NOMO-1 treated with dmso at 0.1 percent for 144 hours (cell line): ENCODE results near the gene GOLGA6L25.
"Not testable (repeated sequence)": the region's sequence is repeated elsewhere in the genome, so short reads cannot be mapped to it uniquely, and the experiment has no call there.

Experiments
- DNase-seq: peaks from one replicate; lab custom pipeline; 2025; ENCODE audit not compliant: unreplicated experiment; lab: John Stamatoyannopoulos, UW

GOLGA6L25 gene, protein sequence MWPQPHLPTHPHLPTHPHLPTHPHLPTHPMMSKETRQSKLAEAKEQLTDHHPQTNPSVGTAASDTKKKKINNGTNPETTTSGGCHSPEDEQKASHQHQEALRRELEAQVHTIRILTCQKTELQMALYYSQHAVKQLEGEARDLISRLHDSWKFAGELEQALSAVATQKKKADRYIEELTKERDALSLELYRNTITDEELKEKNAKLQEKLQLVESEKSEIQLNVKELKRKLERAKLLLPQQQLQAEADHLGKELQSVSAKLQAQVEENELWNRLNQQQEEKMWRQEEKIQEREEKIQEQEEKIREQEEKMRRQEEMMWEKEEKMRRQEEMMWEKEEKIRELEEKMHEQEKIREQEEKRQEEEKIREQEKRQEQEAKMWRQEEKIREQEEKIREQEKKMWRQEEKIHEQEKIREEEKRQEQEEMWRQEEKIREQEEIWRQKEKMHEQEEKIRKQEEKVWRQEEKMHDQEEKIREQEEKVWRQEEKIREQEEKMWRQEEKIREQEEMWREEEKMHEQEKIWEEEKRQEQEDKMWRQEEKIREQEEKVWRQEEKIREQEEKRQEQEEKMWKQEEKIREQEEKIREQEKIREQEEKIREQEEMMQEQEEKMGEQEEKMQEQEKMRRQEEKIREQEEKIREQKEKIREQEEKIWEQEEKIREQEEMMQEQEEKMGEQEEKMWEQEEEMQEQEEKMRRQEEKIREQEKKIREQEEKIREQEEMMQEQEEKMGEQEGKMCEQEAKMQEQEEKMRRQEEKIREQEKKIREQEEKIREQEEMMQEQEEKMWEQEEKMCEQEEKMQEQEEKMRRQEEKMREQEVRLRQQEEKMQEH

DNA sequence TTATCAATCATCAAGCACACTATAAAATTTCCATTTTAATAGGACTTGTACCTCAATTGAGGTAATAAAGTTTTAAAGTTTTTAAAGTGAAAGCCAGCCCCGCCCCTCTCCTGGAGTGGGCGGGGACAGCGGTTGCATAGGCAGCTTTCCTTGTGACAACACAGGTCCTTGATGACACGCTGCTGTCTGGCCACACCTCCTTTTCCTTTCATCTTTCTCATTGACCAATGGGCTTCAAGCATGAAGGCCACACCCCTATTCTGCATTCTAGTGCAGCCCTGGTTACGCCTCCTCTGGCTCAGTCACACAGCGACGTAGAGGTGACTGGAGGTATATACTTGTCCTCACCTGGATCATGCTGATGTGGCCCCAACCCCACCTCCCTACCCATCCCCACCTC, at the start of gene GOLGA6L25:
TSS of gene GOLGA6L25 (plus strand) at position 301 of the 400 bp plus-strand sequence. CDS start at position 362, 61 bp downstream.
- not testable (repeated sequence) for DNase-seq

DNA sequence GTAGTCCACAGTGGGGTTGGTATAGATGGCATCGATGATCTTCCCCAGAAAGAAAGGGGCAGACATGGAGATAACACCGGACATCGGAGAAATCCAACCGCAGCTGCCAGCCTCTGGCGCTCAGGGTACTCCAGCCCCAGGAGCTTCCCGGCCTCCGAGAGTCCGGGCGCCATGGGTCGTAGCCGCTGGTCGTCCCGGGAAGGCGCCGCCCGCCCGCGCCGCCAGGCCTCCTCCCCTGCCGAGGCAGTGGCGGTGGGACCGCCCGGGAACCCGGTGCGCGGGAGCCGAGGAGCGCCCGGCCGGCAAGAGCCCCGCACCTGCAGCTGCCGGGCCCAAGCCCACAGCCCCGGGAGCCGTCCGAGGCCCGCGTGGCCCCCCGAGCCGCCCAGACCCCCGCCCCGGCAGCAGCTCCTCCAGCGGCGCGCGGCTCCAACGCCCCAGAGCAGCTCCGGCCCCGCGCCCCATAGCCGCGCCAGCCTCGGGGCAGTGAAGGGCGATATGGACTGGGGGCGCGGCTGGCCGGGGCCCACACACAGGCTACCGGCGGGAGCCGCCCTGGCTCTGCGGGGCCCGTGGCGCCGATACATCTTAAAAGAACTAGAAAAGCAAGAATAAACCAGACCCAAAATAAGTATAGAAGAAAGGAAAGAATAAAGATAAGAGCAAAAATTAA, 45.0 kb upstream of the GOLGA6L25 start:
- not testable (repeated sequence) for DNase-seq

DNA sequence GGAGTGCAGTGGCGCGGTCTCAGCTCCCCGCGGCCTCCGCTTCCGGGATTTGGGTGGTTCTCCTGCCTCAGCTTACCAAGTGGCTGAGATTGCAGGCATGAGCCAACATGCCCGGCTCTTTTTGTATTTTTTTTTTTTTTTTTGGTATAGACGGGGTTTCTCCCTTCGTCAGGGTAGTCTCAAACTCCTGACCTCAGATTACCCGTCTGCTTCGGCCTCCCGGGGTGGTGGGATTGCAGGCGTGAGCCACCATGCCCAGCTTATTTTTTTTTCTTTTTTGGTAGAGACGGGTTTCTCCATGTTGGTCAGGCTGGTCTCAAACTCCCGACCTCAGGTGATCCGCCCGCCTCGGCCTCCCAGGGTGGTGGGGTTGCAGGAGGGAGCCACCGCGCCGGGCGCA, 39.2 kb upstream of the GOLGA6L25 start:
- DNase-seq: not testable (repeated sequence)

DNA sequence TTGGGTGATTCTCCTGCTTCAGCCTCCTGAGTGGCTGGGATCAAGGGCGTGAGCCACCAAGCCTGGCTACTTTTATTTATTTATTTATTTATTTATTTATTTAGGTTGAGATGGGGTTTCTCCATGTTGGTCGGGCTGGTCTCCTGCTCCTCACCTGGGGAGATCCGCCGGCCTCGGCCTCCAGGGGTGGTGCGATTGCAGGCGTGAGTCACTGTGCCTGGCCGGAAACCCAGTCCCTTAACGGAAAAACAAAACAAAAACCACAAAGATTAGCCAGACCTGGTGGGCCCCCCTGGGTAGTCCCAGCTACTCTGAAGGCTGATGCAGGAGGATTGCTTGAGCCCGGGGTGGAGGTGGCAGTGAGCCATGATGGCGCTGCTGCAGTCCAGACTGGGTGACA, 38.2 kb upstream of the GOLGA6L25 start:
- not testable (repeated sequence) for DNase-seq

DNA sequence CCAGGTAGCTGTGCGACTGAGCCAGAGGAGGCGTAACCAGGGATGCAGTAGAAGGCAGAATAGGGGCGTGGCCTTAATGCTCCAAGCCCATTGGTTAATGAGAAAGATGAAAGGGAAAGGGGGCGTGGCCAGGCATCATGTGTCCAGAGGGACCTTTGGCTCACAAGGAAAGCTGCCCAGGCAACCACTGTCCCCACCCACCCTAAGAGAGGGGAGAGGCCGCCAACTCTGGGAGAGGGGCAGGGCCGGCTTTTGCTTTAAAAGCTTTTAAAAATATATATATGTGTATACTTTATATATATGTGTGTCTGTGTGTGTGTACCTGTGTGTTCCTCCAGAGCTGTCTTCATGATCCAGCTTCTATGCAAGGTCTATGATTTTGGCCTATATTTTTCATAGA, 20.4 kb upstream of the GOLGA6L25 start, which contains the start of gene GOLGA8G:
TSS of gene GOLGA8G (minus strand) at position 18 of the 400 bp plus-strand sequence. CDS start 62 bp downstream, outside the sequence.
- not testable (repeated sequence) for DNase-seq

DNA sequence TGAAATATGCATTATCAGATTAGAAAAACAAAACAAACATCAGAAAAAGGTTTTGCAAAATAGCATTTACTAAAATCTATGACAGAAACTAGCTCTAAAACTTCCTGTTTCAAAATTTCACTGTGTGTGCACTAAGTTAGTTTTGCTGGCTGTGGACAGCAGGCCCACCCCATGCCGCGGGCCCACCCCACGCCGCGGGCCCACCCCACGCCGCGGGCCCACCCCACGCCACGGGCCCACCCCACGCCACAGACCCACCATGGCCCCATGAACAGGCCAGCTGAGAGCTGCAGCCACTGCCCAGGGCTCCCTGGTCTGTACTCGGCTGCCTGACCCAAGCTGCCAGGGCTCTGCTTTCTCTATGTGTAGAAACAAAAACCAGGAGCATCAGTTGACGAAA, 20.0 kb downstream of the GOLGA6L25 start:
- DNase-seq: not testable (repeated sequence)

DNA sequence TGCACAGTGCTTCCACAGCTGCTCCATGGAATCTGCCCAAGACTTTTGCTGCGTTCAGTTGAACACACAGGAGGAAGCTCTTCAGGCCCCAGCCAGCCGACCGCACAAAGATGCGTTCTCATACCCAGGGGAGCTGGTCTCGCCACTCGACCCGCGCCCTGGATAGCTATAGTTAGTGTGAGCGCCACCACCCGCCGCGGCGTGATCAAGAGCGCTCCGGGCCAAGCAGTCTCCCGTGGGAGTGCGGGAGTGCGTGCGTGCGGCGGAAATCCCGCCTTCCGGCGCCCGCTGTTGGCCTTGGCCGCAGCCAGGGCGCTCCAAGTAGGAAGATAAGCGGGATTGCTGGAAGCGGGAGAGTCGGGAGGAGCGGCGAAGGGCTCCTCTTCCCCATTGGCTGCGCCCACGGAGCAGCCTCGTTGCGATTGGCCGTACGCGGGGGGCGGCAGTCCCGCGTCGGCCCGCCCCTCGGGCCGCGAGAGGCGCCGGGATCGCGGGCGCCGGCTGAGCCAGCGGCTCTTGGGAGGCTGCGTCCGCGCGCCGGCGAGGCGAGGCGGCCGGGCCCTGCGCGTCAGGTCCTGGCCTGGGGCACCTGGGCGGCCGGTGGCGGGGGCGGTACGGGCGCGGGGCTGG, 35.7 kb downstream of the GOLGA6L25 start:
- not testable (repeated sequence) for DNase-seq

DNA sequence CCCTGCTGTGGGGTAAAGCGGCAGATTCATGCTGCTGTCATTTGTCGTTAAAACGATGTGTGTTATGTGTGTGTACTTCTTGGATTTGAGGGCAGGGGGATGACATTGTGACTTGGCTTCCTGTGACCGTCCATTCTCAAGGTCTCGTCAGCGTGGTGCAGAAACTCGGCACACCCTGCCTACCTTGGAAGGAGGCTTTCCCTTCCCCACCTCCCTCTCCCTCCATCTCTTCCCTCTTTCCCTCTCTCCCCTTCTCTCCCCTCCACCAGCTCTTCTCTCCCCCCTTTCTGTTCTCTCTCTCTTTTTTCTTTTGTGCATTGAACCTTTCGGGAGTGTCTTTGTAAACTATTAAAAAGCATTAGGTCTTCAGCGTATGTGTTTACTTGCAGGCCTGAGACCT, 36.4 kb downstream of the GOLGA6L25 start:
- not testable (repeated sequence) for DNase-seq

DNA sequence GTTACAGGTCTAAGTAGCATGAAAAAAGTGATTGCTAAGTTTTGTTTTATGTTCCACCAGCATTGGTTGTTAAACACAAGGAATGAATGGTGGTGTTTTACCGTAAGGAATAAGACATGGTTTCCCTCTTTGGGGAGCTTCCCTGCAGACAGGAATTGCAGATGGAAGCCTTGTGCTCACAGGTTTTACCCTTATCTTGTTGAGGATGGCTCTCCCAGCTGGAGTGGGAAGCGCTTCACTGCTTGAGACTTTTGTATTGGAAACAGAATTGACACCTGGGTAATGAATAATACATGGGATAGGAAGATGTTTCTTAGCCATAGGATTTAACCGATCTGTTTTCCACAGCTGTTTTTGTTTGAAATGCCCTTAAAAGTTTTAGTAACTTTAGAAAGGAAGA, 39.0 kb downstream of the GOLGA6L25 start:
- DNase-seq: not testable (repeated sequence)

DNA sequence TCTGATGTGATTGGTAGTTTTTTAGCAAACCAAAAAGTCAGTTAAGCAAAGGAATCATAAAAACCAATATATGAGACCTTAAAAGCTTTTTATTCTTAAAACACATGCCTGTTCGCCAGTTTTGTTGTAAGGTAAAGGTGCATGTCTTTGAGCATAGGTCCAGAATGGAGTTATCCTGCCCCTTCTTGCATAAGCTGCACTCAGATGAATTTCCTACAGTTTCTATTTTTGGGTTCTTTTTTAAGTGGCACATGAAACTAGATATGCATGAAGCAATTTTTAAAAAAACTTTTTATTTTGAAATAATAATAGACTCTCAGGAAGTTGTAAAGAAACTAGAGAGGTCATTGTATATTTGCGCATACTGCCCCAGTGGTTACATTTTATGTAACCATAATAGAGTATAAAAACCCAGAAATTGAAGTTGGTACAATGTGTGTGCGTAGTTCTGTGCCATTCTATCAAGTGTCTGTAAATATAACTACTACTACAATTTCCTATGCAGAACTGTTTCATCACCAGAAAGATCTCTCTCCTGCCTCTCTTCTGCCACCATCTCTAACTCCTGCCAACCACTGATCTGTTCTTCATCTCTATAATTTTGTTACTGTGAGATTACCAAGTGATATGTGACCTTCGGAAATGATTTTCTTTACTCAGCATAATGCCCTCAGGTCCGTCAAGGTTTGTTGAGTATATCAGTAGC, 40.2 kb downstream of the GOLGA6L25 start:
- not testable (repeated sequence) for DNase-seq

DNA sequence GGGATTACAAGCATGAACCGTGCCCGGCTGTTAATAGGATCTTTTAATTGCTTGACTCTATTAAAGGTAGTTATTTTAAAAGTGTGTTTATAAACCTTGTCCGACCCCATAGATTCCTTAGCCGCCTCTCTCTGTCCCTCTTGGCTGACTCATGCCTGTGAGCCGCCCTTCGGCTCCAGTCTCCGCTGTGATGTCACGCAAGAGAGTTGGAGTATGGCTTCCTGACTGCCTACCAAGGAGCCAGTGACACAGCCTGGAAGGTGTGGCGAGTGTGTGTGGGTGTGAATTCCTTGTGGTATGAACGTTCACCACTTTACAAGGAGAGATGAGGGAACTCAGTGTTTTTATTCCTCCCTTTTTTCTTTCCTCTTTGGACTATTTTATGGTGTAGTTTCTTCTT, 44.1 kb downstream of the GOLGA6L25 start:
- not testable (repeated sequence) for DNase-seq

DNA sequence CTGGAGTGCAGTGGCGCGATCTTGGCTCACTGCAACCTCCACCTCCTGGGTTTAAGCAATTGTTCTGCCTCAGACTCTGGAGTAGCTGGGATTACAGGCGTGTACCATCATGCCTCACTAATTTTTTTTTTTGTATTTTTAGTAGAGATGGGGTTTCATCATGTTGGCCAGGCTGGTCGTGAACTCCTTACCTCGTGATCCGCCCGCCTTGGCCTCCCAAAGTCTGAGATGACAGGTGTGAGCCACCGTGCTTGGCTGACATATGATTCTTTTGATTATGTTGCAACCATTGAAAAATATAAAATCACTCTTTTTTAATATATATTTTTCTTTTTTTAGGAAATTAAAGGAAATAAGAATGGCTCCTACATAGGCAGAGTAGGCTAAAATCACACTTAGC, 44.8 kb downstream of the GOLGA6L25 start:
- not testable (repeated sequence) for DNase-seq

DNA sequence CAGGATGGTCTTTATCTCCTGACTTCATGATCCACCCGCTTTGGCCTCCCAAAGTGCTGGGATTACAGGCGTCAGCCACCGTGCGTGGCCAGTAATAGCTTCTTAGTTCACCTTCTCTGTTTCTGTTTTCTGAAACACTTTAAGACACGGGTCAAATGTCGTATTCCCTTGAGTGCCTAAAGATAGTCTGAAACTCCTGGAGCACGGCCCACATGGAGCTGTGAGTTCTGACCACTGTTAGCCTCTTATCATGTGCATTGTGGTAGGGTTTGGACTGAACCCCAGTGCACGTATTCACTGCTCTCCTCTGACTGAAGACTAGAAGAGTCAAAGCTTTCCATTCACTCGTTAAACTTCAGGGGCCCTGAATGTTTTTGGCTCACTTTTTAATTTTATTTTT, 48.8 kb downstream of the GOLGA6L25 start:
- not testable (repeated sequence) for DNase-seq
